Left ventricle myocardium inferior (tissue), 1 donor: ENCODE measurements around the gene NCS1. TPM values are rescaled to one million over a fixed set of nuclear protein-coding genes. Genes with fewer than 3 reads are reported as not detected.

Experiments used
- DNase-seq: peaks from one replicate; pipeline ENCODE4 v3.0.0-alpha.2; 2020
- H3K27ac ChIP-seq: fragments of 200-600 bp; replicated peaks from 2 replicates; pipeline ENCODE4 v1.8.0; 2021
- H3K27me3 ChIP-seq: fragments of 200-600 bp; 2 replicates; pipeline ENCODE4 v1.8.0; 2021; ENCODE audit warnings: low read depth
- H3K36me3 ChIP-seq: fragments of 200-600 bp; 2 replicates; pipeline ENCODE4 v1.8.0; 2021
- H3K4me1 ChIP-seq: fragments of 200-600 bp; 2 replicates; pipeline ENCODE4 v1.8.0; 2021
- H3K4me3 ChIP-seq: fragments of 200-600 bp; 2 replicates; pipeline ENCODE4 v1.8.0; 2021; ENCODE audit warnings: mild to moderate bottlenecking, moderate library complexity
- H3K9me3 ChIP-seq: fragments of 200-600 bp; replicated peaks from 2 replicates; pipeline ENCODE4 v1.8.0; 2021
- CTCF ChIP-seq: fragments of 200-600 bp; IDR thresholded peaks from 2 replicates; pipeline ENCODE4 v1.8.0; 2021; ENCODE audit warnings: antibody characterized with exemption, mild to moderate bottlenecking, borderline replicate concordance
- intact Hi-C: fragments of 100-400 bp; cut with micrococcal nuclease; formaldehyde crosslinking; loops from one replicate; pipeline ENCODE4 v1.11.0; 2022
- total RNA-seq: library from RNA; stranded (reverse); fragmentation: NEBNext Ultra II Directional; extraction: Animal tissue kit (Norgen Biotek cat#: 25700); gene quantifications from one replicate; pipeline ENCODE4 v1.2.1, GENCODE V29; 2021
- donor health status: DM: no; HTN: yes; CAD: no; lungs with severe emphysema.

Gene NCS1
- total RNA-seq, 1 donor from 2014 or later = 6.1 TPM

- no peak for TF ChIP-seq CTCF
- Histone ChIP-seq H3K27me3 (peaks cover 17% of the 10 kb centered on the region), H3K27ac (peak overlapping the region; percentile 8), H3K4me3 (peak overlapping the region; percentile 69), H3K9me3 (no peaks in the 10 kb centered on the region), H3K4me1 (peaks cover 16% of the 10 kb centered on the region), H3K36me3 (no peaks in the 10 kb centered on the region)
- intact Hi-C loops = no loop called here
- no peak for DNase-seq
These were observed 717 bp upstream of the NCS1 start for GRCh38 chr9:130171226-130172148.

GRCh38 chr9:130172858-130173665, 858 bp downstream of the NCS1 start:
- TF ChIP-seq CTCF = no peak
- no peaks in the 10 kb centered on the region for H3K9me3 ChIP-seq
- peak overlapping the region; percentile 69 for H3K4me3 ChIP-seq
- DNase-seq = no peak
- intact Hi-C loops = no loop called here
- H3K27ac ChIP-seq = no peak overlapping the region
- H3K36me3 ChIP-seq = no peaks in the 10 kb centered on the region
- peaks cover 17% of the 10 kb centered on the region for H3K27me3 ChIP-seq
- peaks cover 16% of the 10 kb centered on the region for H3K4me1 ChIP-seq

- Histone ChIP-seq H3K27ac (no peak overlapping the region), H3K4me3 (peak overlapping the region; percentile 69), H3K27me3 (peaks cover 17% of the 10 kb centered on the region), H3K9me3 (no peaks in the 10 kb centered on the region), H3K36me3 (no peaks in the 10 kb centered on the region), H3K4me1 (peaks cover 16% of the 10 kb centered on the region)
- DNase-seq = no peak
- no peak for TF ChIP-seq CTCF
- intact Hi-C loops = no loop called here
These were observed 1.4 kb downstream of the NCS1 start for GRCh38 chr9:130173666-130173983.

GRCh38 chr9:130174025-130174424, 1.8 kb downstream of the NCS1 start:
- Histone ChIP-seq H3K4me3 (no peak overlapping the region), H3K27ac (no peak overlapping the region), H3K27me3 (peaks cover 17% of the 10 kb centered on the region), H3K4me1 (peaks cover 16% of the 10 kb centered on the region), H3K9me3 (no peaks in the 10 kb centered on the region), H3K36me3 (no peaks in the 10 kb centered on the region)
- intact Hi-C loops = no loop called here
- no peak for TF ChIP-seq CTCF
- no peak for DNase-seq

GRCh38 chr9:130174920-130175321, 2.7 kb downstream of the NCS1 start:
- no peak for DNase-seq
- TF ChIP-seq CTCF = no peak
- intact Hi-C loops = no loop called here
- Histone ChIP-seq H3K27ac (no peak overlapping the region), H3K36me3 (no peaks in the 10 kb centered on the region), H3K4me3 (no peak overlapping the region), H3K27me3 (peaks cover 17% of the 10 kb centered on the region), H3K4me1 (peaks cover 16% of the 10 kb centered on the region), H3K9me3 (no peaks in the 10 kb centered on the region)
